NCI-H748 treated with DMSO at 0.1 percent for 48 hours (cell line): ENCODE measurements around the gene TNPO3.

ENCODE experiments used
- DNase-seq: peaks from one replicate; lab custom pipeline; 2025; lab: John Stamatoyannopoulos, UW

The TNPO3 gene

DNA sequence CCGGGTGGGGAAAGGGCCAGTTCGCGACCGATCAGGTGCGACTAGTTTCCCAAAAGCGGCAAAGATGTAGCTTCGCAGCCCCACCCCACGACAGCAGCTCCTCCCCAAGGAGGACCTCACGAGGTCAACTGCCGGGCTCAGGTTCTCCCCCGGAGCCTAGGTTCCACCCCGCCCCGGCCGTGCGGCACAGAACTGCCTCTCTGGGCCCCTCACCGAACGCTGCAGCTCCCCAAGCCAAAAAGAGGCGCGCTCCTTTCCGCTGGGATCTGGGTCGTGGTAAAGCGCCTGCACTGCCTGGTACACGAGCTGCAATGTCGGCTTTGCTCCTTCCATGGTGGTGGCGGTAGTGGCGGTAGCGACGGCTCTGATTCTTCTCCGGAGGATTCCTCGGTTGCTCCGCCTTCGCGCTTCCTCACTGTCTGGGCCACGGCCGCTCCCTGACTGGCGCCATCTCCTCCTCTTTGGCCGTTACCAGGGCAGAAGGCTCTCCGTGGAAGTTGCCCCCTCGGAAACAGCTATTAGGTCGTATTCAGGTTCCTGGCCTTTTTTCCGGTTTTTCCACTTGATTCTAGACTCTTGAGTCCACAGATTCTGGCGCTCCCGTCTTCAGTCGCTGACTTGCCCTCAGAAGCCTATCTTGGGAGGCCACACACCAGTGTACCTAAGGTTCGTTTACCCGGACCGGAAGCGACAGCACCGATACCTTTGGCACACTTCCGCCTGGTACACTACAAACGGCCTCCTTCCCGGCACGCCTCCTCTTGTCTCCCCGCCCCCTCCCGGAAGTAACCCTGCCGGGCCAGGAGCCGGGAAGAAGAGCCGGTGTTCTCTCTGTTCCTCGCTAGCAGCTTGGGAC is at the start of gene TNPO3:
Gene TNPO3 (minus strand): TSS at position 674 of the 856 bp plus-strand sequence. CDS start 341 bp downstream, at position 333.
- DNase-seq, result peak; percentile 94

DNA sequence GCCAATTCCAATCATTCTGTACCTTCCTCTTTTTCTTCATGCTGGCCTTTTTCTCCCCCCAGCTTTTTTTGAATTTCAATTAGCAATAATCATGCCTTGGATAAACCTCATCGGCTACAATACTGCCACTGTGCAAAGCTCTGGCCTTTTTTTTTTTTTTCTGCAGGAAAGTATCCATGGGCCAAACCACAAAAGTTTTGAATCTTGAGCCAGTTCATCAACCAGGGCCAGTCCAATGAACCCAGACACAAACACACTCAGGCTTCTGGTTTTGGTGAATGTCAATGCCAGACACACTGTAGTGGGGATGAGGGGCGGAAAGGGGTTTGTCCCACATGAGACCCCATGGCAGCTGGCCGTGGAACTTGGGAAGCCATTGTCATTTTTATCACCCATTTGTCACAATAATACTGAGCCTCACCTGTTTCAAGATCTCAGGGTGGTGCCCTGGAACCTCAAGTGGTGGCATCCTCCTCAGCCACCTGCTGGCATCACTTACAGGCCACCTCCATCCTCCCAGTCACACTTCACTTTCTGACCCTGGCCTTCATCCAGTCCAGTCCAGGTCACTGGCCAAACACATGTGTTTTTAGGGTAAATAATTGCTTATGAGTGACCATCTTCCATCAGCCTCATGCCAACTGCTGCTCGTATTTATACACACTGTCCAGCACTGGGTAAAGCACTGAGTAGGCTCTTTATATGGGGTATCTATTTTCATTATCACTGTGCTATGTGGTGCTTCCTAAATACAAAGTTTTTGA is 48.8 kb upstream of the TNPO3 start:
- DNase-seq, result no peak

DNA sequence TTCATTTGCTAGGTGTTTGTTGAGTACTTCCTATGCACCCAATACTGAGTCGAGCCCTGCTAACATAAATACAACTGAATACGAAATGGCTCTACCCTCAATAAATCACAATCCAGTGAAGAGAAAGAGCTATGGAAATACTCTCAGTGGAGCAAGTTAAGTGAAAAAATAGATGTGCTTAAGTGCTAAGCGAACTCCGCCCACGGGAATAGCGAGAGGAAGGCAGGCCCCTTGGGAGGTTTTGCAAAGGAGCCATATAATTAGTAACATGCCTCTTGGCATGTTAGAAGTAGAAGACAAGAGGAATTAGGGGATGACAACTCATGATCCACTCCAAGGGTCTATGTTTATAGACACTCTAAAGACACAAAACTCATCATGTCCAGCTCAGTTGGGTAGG is 46.8 kb upstream of the TNPO3 start:
- no peak for DNase-seq

DNA sequence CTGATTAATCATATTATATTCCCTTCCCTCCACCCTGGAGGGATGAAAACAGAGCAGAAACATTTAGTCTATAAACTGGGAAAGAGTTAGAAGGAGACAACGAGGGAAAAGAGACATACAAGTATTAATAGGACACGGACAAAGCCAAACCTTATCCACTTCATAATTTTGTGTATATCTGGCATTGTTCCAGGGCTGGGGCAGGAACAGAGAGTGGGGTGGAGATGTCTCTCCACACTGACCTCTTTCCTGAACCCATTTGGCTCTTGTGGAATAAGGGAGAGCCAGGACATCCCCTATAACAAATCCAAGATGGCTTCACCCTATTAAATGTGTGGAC is 45.9 kb upstream of the TNPO3 start:
- DNase-seq, result no peak

DNA sequence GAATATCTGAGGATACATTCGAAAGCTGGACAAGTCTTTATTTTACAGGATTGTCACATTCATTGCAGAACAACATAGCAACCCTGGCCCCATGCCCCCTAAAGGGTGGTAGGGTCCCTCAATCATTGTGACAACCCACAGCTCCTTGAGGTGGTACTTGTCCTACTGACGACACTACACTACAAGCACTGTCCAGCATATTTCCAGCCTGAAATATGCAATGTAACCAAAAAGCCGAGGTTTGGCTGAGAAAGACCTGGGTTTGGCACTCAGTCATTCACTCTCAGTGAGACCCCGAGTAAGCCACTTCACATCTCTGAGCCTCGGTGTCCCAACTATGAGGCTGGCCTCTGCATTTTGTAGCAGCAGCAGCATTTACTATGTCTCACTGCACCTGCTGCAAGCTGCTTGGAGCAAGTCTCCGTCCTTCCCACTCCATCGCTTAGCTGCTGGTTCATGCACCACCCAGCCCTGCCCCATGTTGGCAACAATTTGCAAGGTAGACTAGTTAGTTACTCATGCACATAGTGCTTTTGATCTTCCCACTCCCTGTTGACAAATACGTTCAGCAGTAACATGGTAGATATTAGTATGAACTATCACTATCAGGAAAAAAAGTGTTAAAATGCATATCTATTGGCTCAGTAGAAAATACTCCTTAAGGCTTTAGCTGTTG is 43.6 kb upstream of the TNPO3 start:
- no peak for DNase-seq

DNA sequence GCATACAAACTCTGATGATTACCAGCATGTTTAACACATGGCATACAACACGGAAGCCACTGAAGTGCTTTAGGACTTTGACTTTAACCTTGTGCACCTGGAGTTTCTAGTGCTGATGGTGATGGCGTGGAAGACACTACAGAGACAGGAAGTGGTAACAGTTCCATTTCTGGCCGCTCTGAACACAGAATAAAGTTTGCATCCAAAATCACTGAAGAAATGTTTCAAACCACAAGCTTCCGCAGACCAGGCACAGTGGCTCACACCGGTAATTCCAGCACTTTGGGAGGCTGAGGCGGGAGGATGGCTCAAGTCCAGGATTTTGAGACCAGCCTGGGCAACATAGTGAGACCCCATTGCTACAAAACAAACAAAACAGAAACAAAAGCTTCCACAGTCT is 40.3 kb upstream of the TNPO3 start:
- DNase-seq, result no peak

DNA sequence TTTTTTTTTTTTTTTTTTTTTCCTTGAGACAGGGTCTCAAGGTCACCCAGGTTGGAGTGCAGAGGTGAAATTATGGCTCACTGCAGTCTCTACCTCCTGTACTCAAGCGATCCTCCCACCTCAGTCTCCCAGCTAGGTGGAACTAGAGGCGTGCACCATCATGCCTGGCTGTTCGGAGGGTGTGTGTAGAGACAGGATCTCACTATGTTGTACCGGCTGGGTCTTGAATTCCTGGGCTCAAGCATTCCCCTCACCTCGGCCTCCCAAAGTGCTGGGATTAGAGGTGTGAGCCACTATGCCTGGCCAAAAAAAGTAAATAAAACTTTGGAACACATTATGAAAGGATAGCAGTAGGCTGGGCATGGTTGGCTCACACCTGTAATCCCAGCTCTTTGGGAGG is 39.6 kb upstream of the TNPO3 start:
- DNase-seq, result no peak

DNA sequence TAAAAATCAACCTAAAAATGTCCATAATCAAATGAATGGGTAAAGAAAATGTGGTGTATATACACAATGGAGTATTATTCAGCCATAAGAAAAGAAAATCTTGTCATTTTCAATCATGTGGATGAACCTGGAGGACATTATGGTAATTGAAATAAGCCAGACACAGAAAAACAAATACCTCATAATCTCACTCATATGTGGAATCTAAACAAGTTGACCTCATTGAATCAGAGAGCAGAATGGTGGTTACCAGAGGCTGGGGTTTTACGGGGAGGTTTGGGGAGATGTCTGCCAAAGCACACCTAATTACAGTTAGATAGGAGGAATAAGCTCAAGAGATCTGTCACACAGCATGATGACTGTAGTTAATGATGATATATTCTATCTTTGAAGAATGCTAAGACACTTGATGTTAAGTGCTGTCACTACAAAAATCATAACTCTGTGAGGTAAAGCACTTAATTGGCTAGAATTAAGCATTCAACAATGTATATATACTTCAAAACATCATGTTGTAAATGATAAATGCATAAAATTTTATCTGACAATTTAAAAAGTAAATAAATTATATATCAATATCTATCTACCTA is 39.1 kb upstream of the TNPO3 start:
- DNase-seq, result no peak

DNA sequence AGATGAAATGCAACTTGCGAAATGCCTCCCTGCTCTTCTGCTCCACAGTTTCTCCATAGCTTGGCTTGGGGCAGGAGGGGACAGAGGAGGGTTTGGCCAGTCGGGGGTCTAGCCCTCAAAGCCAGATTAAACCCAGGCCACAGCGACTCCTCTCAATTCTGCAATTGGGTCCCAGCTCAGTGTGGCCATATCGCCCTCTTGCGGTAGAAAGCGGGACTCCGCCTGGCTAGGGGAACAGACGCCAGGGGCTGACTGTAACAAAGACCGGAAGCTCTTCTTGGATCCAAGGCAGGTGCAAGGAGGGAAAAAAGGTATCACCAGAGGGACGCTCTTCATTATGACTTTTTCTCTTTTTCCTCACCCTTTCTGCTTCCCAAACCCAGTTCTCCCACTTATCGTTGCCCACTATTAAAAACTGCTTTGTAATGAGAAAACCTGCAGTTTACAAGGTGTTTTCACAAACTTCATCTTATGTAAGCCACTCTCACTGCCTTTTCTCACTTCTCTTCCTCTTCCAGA is 36.6 kb upstream of the TNPO3 start:
- DNase-seq, result peak; percentile 76

DNA sequence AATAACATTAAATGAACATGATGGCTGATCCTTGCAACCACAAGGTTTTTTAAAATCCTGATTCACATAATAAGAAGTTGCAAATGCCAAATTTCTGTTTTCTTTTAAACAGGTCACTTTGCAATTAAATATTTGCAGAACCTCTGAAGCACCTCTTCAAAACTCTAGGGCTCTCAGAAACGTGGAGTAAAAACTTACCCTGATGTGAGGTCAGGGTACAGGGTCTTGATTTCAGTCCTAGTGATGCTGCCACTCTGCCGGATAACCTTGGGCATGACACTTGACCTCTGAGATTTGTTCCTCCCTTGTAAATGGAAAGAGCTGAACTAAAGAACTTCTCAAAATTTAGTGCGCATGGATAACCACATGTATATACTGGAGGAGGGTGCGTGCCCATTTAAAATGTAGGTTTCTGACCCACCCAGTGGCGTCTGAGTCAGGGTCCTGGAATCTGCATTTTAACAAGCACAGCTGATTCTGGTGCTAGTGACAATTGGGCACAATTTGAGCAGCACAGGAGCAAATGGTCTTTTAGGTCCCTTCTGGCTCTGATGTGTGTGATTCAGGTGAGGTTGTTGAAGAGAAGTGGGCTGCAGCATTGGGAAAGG is 35.5 kb upstream of the TNPO3 start:
- DNase-seq, result no peak

DNA sequence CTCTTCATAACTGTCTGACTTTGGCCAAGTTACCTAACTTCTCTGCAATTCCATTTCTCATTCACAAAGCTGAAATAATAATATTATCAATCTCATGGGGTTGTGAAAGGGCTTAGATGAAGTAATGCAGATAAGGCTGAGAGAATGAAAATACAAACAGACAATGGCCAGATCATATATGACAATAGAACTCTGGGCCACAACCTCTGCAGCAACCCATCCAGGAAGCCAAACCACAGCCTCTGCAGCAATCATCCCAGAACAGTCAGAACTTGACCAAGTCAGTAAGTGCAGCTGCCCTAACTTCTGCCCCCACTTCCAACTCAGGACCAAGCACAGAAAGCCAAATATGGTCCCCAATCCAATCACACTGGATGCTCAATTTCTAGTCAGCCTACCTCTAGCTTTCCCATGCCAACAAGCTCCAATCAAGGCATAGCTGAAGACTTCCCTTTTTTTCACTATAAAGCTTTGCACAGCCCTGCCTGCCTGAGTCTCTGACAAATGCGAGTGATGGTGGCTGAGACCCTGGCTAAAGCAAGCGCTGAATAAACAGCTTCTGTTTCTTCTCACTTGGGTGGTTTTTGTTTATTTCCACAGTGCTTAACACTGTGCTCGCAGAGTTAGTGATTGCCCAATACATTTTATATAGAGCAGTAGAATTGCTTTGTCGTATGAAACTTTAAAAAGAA is 34.8 kb upstream of the TNPO3 start:
- no peak for DNase-seq

DNA sequence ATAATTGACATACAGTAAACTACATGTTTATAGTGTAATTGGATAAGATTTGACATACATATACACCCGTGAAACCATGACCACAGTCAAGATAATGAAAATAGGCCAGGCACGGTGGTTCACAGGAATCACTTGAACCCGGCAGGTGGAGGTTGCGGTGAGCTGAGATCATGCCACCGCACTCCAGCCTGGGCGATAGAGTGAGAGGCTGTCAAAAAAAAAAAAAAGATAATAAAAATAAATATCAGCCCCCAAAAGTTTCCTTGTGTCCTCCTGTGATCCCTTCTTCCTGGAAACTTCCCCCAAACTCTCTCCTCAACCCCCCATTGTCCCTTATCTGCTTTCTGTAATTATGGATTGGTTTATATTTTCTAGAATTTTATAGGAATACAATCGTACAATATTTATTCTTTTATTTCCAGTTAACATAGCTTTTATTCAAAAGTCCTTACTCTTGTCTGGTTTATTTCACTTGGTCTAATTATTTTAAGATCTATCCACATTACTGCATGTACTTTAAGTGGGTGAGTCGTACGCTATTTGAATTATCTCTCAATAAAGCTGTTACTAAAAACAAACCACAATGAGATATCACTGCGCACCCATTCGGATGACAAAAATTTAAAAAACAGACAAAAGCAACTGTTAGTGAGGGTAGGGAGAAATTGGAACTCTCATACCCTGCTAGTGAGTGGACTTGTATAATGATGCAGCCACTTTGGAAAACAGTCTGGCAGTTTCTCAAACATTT is 30.1 kb upstream of the TNPO3 start:
- no peak for DNase-seq

DNA sequence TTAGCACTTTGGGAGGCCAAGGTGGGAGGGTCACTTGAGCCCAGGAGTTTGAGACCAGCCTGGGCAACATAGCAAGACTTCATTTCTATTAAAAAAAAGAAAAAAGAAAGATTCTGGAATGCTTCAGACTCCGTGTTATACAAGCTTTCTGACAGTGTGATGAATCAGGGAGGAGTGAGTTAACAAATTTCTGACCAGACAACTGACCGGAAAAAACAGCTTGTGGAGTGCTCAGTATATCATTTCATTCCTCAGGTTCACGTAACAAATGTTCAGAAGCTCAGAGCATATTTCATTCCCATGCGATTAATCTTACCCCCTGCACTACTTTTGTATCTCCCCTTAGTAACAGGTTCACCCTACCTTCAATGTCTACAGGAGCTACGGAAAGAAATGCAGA is 28.6 kb upstream of the TNPO3 start:
- no peak for DNase-seq

DNA sequence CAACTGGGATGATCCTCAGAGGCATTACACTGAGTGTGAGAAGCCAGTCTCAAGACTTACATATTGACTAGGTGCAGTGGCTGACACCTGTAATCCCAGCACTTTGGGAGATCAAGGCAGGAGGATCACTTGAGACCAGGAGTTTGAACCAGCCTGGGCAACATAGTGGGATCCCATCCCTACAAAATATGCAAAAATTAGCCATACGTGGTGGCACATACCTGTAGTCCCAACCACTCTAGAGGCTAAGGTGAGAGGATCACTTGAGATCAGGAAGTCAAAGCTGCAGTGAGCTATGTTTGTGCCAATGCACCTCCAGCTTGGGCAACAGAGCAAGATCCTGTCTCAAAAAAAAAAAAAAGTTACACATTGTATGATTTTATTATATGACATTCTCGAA is 23.5 kb upstream of the TNPO3 start:
- no peak for DNase-seq

DNA sequence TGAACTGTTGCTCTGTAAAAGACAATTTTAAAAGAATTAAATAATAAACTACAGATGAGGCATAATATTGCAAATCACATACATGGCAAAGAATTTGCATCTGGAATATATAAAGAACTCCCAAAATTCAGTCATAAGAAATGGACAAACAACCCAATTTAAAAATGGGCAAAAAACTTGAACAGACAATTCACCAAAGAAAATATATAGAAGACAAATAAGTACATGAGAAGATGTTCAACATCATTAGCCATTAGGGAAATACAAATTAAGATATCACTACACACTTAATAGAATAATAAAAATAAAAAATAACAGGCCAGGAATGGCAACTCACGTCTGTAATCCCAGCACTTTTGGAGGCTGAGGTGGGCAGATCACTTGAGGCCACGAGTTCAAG is 22.0 kb upstream of the TNPO3 start:
- DNase-seq, result no peak

DNA sequence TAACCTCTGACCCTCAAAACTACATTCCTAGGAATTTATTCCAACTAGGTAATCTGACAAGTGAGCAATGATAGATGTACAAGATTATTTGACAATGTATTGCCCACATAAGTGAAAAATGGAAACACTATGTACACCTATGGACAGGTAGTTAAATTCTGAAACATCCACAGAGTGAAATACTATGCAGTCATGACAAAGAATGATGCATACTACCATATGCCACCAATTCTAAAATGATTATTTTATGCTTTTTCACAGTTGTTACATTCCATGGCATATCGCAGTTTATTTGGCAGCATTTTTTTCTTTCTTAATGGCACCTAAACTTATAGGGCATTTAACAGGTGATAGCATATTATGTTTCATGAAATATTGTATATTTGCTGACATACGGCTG is 20.1 kb upstream of the TNPO3 start:
- DNase-seq, result no peak

DNA sequence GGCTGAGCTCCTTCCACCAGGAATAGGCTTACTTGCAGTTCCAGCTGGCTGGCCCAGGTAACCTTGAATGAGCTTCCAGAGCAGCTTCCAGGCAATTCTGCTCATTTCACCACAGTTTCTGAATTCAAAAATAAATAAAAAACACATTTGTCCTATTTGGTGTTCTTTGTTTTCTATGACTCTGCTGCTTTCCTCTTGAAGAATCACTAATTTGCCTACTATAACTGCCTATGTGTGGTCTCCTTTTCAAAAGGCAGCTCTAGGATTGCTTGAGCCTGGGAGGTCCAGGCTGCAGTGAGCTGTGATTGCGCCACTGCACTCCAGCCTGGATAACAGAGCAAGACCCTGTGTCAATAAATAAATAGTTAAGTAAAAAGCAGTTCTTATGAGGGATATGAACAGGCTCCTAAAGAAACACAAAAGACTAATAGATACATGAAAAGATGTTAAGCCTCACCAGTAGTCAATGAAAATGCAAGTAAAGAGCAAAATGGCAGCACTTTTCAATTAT is 19.5 kb upstream of the TNPO3 start:
- no peak for DNase-seq

DNA sequence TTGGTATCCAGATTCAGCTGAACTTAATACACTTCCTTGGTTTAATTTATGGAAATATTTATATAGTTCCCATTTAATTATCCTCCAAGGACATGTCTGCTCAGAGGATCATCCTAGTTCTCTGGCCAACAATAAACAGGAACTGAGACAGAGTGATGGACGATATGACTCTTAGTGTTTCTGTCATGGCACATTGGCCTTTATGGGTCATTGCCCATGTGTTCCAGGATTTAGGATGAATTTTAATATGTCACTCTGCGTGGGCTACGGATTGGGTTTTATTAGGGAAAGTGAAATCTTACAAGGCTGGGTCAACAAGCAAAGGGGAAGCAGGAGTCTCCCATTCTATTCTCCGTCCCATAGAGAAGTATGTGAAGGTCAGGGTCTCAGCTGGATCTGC is 18.8 kb upstream of the TNPO3 start:
- DNase-seq, result no peak

DNA sequence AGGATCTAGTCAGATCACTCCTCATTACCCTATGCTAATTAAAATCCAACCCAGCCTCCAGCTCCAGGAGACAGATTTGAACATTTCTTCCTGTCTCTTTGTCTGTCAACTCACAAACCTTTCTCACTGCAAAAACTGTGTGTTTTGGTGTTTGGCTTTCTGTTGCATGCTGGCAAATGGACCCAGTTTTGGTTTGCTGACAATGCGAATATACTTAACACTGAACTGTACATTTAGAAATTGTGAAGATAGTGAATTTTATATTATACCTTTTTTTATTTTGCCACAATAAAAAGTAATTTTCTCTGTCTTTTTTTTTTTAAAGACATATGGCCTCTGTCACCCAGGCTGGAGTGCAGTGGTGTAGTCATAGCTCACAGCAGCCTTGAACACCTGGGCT is 18.3 kb upstream of the TNPO3 start:
- DNase-seq, result no peak

DNA sequence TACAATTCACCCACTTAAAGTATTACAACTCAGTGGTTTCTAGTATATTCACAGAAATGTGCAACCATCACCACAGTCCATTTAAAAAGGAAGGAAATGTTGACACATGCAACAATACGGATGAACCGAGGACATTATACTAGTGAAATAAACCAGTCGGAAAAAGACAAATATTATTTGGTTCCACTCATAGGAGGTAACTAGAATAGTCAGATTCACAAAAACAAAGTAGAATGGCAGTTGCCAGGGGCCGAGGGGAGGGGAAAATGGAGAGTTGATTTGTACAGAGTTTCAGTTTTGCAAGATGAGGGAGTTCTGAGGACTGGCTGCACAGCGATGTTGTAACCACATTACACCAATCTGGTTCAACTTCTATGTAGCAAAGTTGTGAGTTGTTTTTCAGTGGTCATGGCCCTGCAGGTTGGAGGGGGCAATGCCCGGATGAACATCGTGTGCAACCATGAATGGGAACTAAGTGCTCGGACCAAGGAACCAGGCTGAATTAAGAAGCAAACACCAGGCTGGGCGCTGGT is 17.6 kb upstream of the TNPO3 start:
- DNase-seq, result no peak
